Aorta (tissue), 5 donors: ENCODE results near the gene CTXN3. TPM values are rescaled to one million over a fixed set of nuclear protein-coding genes. Genes with fewer than 3 reads are reported as not detected.
"Not testable (repeated sequence)": the region's sequence is repeated elsewhere in the genome, so short reads cannot be mapped to it uniquely, and the experiment has no call there.

Source experiments
- ATAC-seq: fragments of 200-7000 bp; cut with Tn5 transposase; one replicate; pipeline ENCODE4 v1.9.1; 2022; ENCODE audit warnings: moderate library complexity; ENCODE audit not compliant: low FRiP score
- DNase-seq, 2 donors: peaks; one replicate each; pipeline ENCODE4 v3.0.0-alpha.2; 2020
- H3K27ac ChIP-seq, 2 donors: one replicate each; pipeline ENCODE4 v1.5.1; 2013; ENCODE audit warnings: low read length in 2 of 2, mild to moderate bottlenecking in 2 of 2, moderate library complexity in 2 of 2, control low read depth in 1 of 2, inconsistent platforms in 1 of 2, low read depth in 1 of 2
- H3K27me3 ChIP-seq, 2 donors: one replicate each; pipeline ENCODE4 v1.6.1; 2013; ENCODE audit warnings: control low read depth in 1 of 2, low read length in 1 of 2, mild to moderate bottlenecking in 1 of 2, moderate library complexity in 1 of 2; ENCODE audit not compliant: insufficient read depth in 2 of 2, control insufficient read depth in 1 of 2
- H3K36me3 ChIP-seq, 2 donors: one replicate each; pipeline ENCODE4 v1.6.1; 2013; ENCODE audit warnings: control low read depth in 1 of 2, low read length in 1 of 2, mild to moderate bottlenecking in 1 of 2; ENCODE audit not compliant: insufficient read depth in 2 of 2, control insufficient read depth in 1 of 2
- H3K4me1 ChIP-seq, 2 donors: one replicate each; pipeline ENCODE4 v1.6.1; 2013; ENCODE audit warnings: low read length in 2 of 2, control low read depth in 1 of 2, mild to moderate bottlenecking in 1 of 2, moderate library complexity in 1 of 2; ENCODE audit not compliant: insufficient read depth in 2 of 2, control insufficient read depth in 1 of 2
- H3K4me3 ChIP-seq, 2 donors: one replicate each; pipeline ENCODE4 v1.5.1; 2013; ENCODE audit warnings: low read length in 2 of 2, control low read depth in 1 of 2, mild to moderate bottlenecking in 1 of 2
- H3K9me3 ChIP-seq: one replicate; pipeline ENCODE4 v1.6.1; 2013; ENCODE audit warnings: mild to moderate bottlenecking, low read length; ENCODE audit not compliant: control insufficient read depth
- WGBS, 2 donors: extraction: QIAGEN DNeasy Blood & Tissue Kit; methylation state at CpG; one replicate each; pipeline ENCODE4 v1.1.7; 2013; 5-methylcytosine and 5-hydroxymethylcytosine counted together
- intact Hi-C, 2 donors: fragments of 100-400 bp; cut with DNase I; formaldehyde crosslinking; loops; one replicate each; pipeline versions ENCODE4 v1.14.2 to v1.15.0; 2022
- polyA plus RNA-seq, 2 donors: library from polyadenylated mRNA; stranded (reverse); fragments of 200-250 nt; gene quantifications; one replicate each; pipeline ENCODE4 v1.2.3, GENCODE V29; 2013
- total RNA-seq, 2 donors: library from RNA; stranded (reverse); fragmentation: NEBNext Ultra II Directional; extraction: Animal tissue kit (Norgen Biotek cat#: 25700); gene quantifications; one replicate each; pipeline ENCODE4 v1.2.1, GENCODE V29; 2021
- donor health status: healthy with polysubstance abuse.
- donor health status: Bipolar disorder and iron deficiency.
- donor health status: DM: no; HTN: no; CAD: no.
- donor health status: DM: no; HTN: no; CAD: no.
- donor health status: DM: yes; HTN: yes; CAD: no.

Gene CTXN3
- total and polyA plus RNA-seq, 4 donors, result not detected

DNA sequence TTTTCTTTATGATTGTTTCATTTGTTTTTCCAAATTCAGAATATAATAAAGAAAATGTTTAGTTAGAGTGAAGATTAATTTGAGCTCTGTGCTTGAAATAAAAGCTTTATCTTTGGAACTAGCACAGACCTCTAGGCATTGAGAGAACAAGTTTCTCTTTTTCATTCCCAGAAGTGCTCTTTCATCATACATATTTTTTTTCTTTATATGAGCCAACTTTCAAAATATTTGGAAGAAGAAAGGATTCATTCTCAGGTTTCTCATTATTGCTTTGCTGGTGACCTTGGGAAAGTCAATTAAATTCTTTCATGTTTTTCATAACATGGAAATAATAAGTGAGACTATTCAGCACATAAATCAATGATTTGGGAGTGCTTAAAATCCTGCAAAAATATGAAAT is 16.8 kb downstream of the CTXN3 start:
- no peak overlapping the region for H3K27ac ChIP-seq
- intact Hi-C loops, result no loop called here

DNA sequence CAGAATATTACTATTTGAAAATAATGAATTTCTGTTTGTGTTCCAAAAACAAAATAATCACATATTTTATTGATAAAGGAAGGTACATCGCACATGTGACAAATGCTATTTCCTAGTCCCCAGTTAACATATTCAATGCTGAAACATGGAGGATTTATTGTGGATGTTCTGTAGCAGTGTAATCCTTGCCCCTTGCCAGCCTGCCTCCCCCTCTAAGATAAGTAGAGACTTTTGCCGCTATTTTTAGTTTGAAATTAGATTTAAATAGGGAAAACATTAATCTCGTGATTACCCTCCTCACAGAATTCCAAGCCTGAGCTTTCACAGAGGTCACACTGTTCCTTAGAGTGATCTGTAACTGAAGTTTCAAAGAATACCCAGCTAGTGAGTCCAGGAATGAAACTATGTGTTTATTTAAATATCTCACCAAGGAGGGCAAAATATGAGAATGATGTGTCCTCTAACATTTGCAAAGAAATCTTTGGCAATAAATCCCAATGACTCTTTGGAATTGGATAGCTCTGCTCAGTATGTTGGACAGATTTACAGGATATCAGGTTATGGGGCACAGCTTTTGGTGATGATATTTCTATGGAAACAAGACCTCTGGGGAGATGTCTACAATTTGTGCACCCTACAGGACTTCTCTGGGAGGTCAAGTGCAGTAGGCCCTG is 17.3 kb downstream of the CTXN3 start:
- no peak overlapping the region for H3K27ac ChIP-seq
- H3K27me3 ChIP-seq, result no peaks in the 10 kb centered on the region
- no peaks in the 10 kb centered on the region for H3K36me3 ChIP-seq
- peaks cover 1% of the 10 kb centered on the region for H3K9me3 ChIP-seq
- 16 to 24% methylated on average over 3 of the region's 3 CpGs for WGBS, 2 donors
- intact Hi-C loops, result no loop called here
- ATAC-seq (peak; percentile 51), DNase-seq (no peak)
- no peak overlapping the region for H3K4me3 ChIP-seq
- H3K4me1 ChIP-seq, result no peaks in the 10 kb centered on the region

More for the DNA sequence above, 16.8 kb downstream of the CTXN3 start:
- Histone ChIP-seq H3K9me3 (peaks cover 1% of the 10 kb centered on the region), H3K27me3 (no peaks in the 10 kb centered on the region), H3K4me3 (no peak overlapping the region), H3K4me1 (no peaks in the 10 kb centered on the region), H3K36me3 (no peaks in the 10 kb centered on the region)
- no peak for DNase-seq
- peak; percentile 39 for ATAC-seq

DNA sequence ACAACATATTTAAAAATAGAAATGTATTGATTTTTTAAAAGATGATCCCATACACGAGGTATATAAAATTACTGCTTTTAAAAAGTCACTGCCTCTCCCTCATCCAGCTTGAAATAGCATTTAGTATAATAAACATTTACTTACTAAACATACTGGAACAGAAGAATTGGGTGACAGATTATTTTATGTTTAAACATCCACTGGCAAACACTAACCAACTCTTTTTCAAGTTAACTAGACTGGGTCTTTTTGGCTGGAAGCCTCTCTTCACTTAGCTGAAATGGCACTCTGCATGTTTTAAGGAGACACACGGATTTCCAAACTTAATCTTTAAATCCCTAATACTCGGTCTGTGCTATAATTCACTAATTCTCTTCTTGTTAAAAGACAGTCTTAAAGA is 19.0 kb downstream of the CTXN3 start:
- WGBS, 2 donors, result 10 to 17% methylated on average over 3 of the region's 3 CpGs

DNA sequence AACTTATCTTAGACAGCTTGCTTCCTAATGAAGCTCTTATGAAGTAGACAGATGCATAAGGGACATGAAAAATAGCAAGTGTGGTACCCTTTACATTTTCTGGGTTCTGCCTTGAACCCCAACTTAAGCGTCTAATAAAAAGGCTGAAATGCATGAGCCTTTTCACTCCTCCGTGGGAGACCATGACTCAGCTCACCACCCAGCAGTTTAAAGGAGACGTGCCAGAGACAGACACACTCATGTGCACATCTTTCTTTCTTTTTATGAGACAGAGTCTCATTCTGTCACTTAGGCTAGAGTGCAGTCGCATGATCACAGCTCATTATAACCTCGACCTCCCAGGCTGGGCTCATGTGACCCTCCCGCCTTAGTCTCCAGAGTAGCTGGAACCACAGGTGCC is 22.3 kb downstream of the CTXN3 start:
- Histone ChIP-seq H3K27ac (no peak overlapping the region), H3K4me3 (no peak overlapping the region), H3K9me3 (no peaks in the 10 kb centered on the region), H3K36me3 (no peaks in the 10 kb centered on the region), H3K27me3 (no peaks in the 10 kb centered on the region), H3K4me1 (no peaks in the 10 kb centered on the region)
- intact Hi-C loops, result no loop called here
- DNase-seq (no peak), ATAC-seq (no peak)
- WGBS, 2 donors, result 86 to 88% methylated on average over 6 of the region's 6 CpGs

More for the DNA sequence above, 19.0 kb downstream of the CTXN3 start:
- intact Hi-C loops, result no loop called here
- H3K4me3 ChIP-seq, result no peak overlapping the region
- ATAC-seq (no peak), DNase-seq (no peak)
- no peak overlapping the region for H3K27ac ChIP-seq
- no peaks in the 10 kb centered on the region for H3K27me3 ChIP-seq
- no peaks in the 10 kb centered on the region for H3K4me1 ChIP-seq
- H3K9me3 ChIP-seq, result peaks cover 1% of the 10 kb centered on the region
- H3K36me3 ChIP-seq, result no peaks in the 10 kb centered on the region

GRCh38 chr5:127673117-127673800 is 24.4 kb downstream of the CTXN3 start:
- 74 to 78% methylated on average over 2 of the region's 2 CpGs for WGBS, 2 donors
- H3K9me3 ChIP-seq, result no peaks in the 10 kb centered on the region
- H3K27ac ChIP-seq, result no peak overlapping the region
- intact Hi-C loops, result no loop called here
- H3K36me3 ChIP-seq, result no peaks in the 10 kb centered on the region
- no peaks in the 10 kb centered on the region for H3K27me3 ChIP-seq
- H3K4me3 ChIP-seq, result no peak overlapping the region
- DNase-seq, result no peak
- H3K4me1 ChIP-seq, result no peaks in the 10 kb centered on the region
- no peak for ATAC-seq

GRCh38 chr5:127676951-127677350 is 28.1 kb downstream of the CTXN3 start:
- H3K9me3 ChIP-seq, H3K36me3 ChIP-seq, H3K4me3 ChIP-seq, ATAC-seq, intact Hi-C loops, H3K27me3 ChIP-seq, H3K27ac ChIP-seq, DNase-seq, H3K4me1 ChIP-seq: not testable (repeated sequence)

DNA sequence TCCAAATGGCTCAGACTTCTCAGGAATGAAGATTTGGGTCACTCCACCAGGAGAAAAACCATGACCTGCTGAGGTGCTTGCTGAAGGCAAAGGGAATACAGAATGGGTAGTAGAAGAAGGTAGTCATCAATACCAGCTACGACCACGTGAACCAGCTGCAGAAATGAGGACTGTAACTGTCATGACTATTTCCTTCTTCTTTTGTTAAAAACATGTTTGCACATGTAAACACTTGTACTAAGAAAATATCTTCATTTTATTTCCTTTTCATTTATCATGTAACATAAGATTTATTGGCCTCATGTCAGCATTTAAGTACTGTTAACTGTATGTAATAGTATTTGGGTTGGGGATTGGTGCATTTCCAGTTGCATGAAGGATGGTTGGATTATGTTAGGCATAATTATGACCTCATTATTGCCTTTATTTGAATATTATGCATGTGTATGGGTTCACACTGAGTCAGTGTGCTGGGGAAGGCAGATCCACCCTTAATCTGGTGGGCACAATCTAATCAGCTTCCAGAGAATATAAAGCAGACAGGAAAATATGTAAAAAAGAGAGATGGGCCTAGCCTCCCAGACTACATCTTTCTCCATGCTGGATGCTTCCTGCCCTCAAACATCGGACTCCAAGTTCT is 30.9 kb downstream of the CTXN3 start:
- H3K4me3 ChIP-seq, H3K27me3 ChIP-seq, H3K27ac ChIP-seq, H3K4me1 ChIP-seq, H3K9me3 ChIP-seq, intact Hi-C loops, DNase-seq, H3K36me3 ChIP-seq, ATAC-seq: not testable (repeated sequence)
- 85 to 93% methylated on average over 3 of the region's 3 CpGs for WGBS, 2 donors

- no peaks in the 10 kb centered on the region for H3K27me3 ChIP-seq
- H3K36me3 ChIP-seq, result no peaks in the 10 kb centered on the region
- H3K27ac ChIP-seq, result no peak overlapping the region
- no peak overlapping the region for H3K4me3 ChIP-seq
- WGBS, 2 donors, result 76 to 88% methylated on average over 1 of the region's 1 CpG
- DNase-seq (no peak), ATAC-seq (no peak)
- H3K9me3 ChIP-seq, result no peaks in the 10 kb centered on the region
- intact Hi-C loops, result no loop called here
- H3K4me1 ChIP-seq, result no peaks in the 10 kb centered on the region
Observed at GRCh38 chr5:127680595-127680994, 31.7 kb downstream of the CTXN3 start.

DNA sequence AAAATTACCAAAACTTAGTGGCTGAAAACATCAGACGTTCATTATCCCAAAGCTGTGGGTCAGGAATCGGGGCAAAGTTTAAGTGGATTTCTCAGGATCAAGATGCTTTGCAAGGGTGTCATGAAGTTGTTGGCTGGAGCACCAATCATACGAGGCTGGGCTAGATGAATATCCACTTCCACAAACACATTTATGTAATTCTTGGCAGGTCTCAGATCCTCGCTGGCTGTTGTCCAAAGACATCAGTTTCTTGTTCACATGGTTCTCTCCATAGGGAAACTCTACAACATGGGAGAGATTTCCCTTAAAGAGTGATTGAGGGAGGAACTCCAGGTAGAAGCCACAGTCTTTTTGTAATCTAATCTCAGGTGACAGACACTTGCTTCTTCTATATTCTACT is 34.1 kb downstream of the CTXN3 start:
- no peaks in the 10 kb centered on the region for H3K4me1 ChIP-seq
- ATAC-seq (no peak), DNase-seq (no peak)
- H3K27ac ChIP-seq, result no peak overlapping the region
- H3K27me3 ChIP-seq, result no peaks in the 10 kb centered on the region
- H3K9me3 ChIP-seq, result no peaks in the 10 kb centered on the region
- H3K36me3 ChIP-seq, result no peaks in the 10 kb centered on the region
- intact Hi-C loops, result no loop called here
- WGBS, 2 donors, result 11 to 17% methylated on average over 4 of the region's 4 CpGs
- no peak overlapping the region for H3K4me3 ChIP-seq
